Measurements from ENCODE around the gene SCAND1.

DNA sequence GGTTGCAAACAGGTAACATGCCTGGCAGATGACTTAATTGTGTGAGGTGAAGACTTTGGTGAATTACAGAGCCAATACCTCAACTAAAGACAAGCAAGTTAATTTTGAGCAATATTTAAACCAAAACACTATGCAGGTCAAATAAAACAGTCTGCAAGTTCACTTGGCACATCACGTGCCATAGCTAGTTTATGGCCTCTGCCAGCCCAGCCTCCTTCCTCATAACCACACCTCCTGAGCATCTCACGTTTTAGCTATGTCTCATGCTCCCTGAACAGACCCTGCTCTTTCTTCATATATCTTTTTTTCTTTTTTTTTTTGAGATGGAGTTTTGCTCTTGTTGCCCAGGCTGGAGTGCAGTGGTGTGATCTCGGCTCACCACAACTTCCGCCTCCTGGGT is 9.6 kb upstream of the SCAND1 start:
- TF ChIP-seq, protein P1, sequence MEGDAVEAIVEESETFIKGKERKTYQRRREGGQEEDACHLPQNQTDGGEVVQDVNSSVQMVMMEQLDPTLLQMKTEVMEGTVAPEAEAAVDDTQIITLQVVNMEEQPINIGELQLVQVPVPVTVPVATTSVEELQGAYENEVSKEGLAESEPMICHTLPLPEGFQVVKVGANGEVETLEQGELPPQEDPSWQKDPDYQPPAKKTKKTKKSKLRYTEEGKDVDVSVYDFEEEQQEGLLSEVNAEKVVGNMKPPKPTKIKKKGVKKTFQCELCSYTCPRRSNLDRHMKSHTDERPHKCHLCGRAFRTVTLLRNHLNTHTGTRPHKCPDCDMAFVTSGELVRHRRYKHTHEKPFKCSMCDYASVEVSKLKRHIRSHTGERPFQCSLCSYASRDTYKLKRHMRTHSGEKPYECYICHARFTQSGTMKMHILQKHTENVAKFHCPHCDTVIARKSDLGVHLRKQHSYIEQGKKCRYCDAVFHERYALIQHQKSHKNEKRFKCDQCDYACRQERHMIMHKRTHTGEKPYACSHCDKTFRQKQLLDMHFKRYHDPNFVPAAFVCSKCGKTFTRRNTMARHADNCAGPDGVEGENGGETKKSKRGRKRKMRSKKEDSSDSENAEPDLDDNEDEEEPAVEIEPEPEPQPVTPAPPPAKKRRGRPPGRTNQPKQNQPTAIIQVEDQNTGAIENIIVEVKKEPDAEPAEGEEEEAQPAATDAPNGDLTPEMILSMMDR (IDR thresholded peaks at IDR 0.05) = no peak
- TF ChIP-seq POLR2A (IDR thresholded peaks at IDR 0.05) = no peak

All from uterus (tissue), 2 donors.